Neuronal stem cell (in vitro differentiated cells): ENCODE measurements around the gene CA5B.

Experiments
- DNase-seq: peaks from one replicate; pipeline ENCODE4 v3.0.0-alpha.2; 2013; ENCODE audit warnings: low spot score
- H2AFZ ChIP-seq: one replicate; pipeline ENCODE4 v1.6.1; 2013; ENCODE audit warnings: mild to moderate bottlenecking, low read length, inconsistent platforms
- H2AK5ac ChIP-seq: 2 replicates; pipeline ENCODE4 v1.6.1; 2013; ENCODE audit warnings: low read depth, mild to moderate bottlenecking, inconsistent platforms, low read length, moderate library complexity, mixed read lengths
- H2BK120ac ChIP-seq: 2 replicates; pipeline ENCODE4 v1.6.1; 2013; ENCODE audit warnings: low read depth, mild to moderate bottlenecking, inconsistent platforms, low read length, moderate library complexity, mixed read lengths
- H2BK12ac ChIP-seq: one replicate; pipeline ENCODE4 v1.6.1; 2013; ENCODE audit warnings: low read length, inconsistent platforms
- H2BK15ac ChIP-seq: 2 replicates; pipeline ENCODE4 v1.6.1; 2013; ENCODE audit warnings: mild to moderate bottlenecking, low read length, inconsistent platforms, mixed read lengths
- H2BK5ac ChIP-seq: one replicate; pipeline ENCODE4 v1.6.1; 2013; ENCODE audit warnings: inconsistent platforms, mild to moderate bottlenecking, low read length, moderate library complexity
- H3K14ac ChIP-seq: one replicate; pipeline ENCODE4 v1.6.1; 2013; ENCODE audit warnings: low read length, inconsistent platforms
- H3K18ac ChIP-seq: 2 replicates; pipeline ENCODE4 v1.6.1; 2013; ENCODE audit warnings: low read length, inconsistent platforms
- H3K23ac ChIP-seq: 2 replicates; pipeline ENCODE4 v1.6.1; 2013; ENCODE audit warnings: low read depth, mild to moderate bottlenecking, mixed read lengths, low read length, inconsistent platforms; ENCODE audit not compliant: poor library complexity
- H3K27ac ChIP-seq: replicated peaks from 3 replicates; pipeline ENCODE4 v1.5.1; 2013; ENCODE audit warnings: low read length, inconsistent platforms
- H3K27me3 ChIP-seq, 3 experiments: 2 replicates each; pipeline ENCODE4 v1.6.1; 2013; ENCODE audit warnings: low read length in 3 of 3, mild to moderate bottlenecking in 2 of 3, inconsistent platforms in 1 of 3, low read depth in 1 of 3, mixed read lengths in 1 of 3, moderate library complexity in 1 of 3; ENCODE audit not compliant: control insufficient read depth in 3 of 3, insufficient read depth in 3 of 3
- H3K36me3 ChIP-seq, 2 donors: replicated peaks in 1 of 2; 2 replicates each; pipeline ENCODE4 v1.6.1; 2013; ENCODE audit warnings: low read length in 2 of 2; ENCODE audit not compliant: control insufficient read depth in 2 of 2, insufficient read depth in 2 of 2
- H3K4ac ChIP-seq: 2 replicates; pipeline ENCODE4 v1.6.1; 2013; ENCODE audit warnings: inconsistent platforms, mild to moderate bottlenecking, low read length, moderate library complexity
- H3K4me1 ChIP-seq, 2 donors: 1 replicate in 1 of 2; 2 replicates in 1 of 2; pipeline ENCODE4 v1.6.1; 2013; ENCODE audit warnings: low read length in 2 of 2, low read depth in 1 of 2; ENCODE audit not compliant: control insufficient read depth in 2 of 2, insufficient read depth in 1 of 2
- H3K4me2 ChIP-seq: one replicate; pipeline ENCODE4 v1.6.1; 2013; ENCODE audit warnings: mild to moderate bottlenecking, low read length, inconsistent platforms; ENCODE audit not compliant: insufficient read depth, poor library complexity, severe bottlenecking
- H3K4me3 ChIP-seq, 2 donors: 2 replicates each; pipeline ENCODE4 v1.5.1; 2013; ENCODE audit warnings: low read length in 2 of 2, mild to moderate bottlenecking in 2 of 2, inconsistent platforms in 1 of 2, moderate library complexity in 1 of 2
- H3K79me1 ChIP-seq: one replicate; pipeline ENCODE4 v1.6.1; 2013; ENCODE audit warnings: low read depth, mild to moderate bottlenecking, inconsistent platforms, low read length, moderate library complexity
- H3K9ac ChIP-seq: one replicate; pipeline ENCODE4 v1.6.1; 2013; ENCODE audit warnings: mild to moderate bottlenecking, low read depth, low read length, inconsistent platforms; ENCODE audit not compliant: poor library complexity
- H3K9me3 ChIP-seq, 2 donors: replicated peaks in 1 of 2; 2 replicates each; pipeline versions ENCODE3 to v1.6.1; 2013; ENCODE audit warnings: low read length in 2 of 2, mild to moderate bottlenecking in 2 of 2, inconsistent platforms in 1 of 2, low read depth in 1 of 2, mixed read lengths in 1 of 2, moderate library complexity in 1 of 2; ENCODE audit not compliant: control insufficient read depth in 2 of 2, insufficient read depth in 1 of 2
- H4K8ac ChIP-seq: one replicate; pipeline ENCODE4 v1.6.1; 2013; ENCODE audit warnings: low read depth, mild to moderate bottlenecking, inconsistent platforms, low read length, moderate library complexity
- H4K91ac ChIP-seq: one replicate; pipeline ENCODE4 v1.6.1; 2013; ENCODE audit warnings: low read length, low read depth, mild to moderate bottlenecking, inconsistent platforms; ENCODE audit not compliant: poor library complexity
- WGBS, 2 donors: extraction: QIAGEN DNeasy Blood & Tissue Kit; methylation state at CpG; one replicate each; pipeline ENCODE4 v1.1.7; 2013; ENCODE audit warnings: missing lambda C conversion rate in 2 of 2, mixed read lengths in 1 of 2; ENCODE audit not compliant: insufficient read length in 2 of 2, insufficient replicate concordance in 1 of 2; ENCODE audit errors: extremely low coverage in 2 of 2; 5-methylcytosine and 5-hydroxymethylcytosine counted together

Gene CA5B

DNA sequence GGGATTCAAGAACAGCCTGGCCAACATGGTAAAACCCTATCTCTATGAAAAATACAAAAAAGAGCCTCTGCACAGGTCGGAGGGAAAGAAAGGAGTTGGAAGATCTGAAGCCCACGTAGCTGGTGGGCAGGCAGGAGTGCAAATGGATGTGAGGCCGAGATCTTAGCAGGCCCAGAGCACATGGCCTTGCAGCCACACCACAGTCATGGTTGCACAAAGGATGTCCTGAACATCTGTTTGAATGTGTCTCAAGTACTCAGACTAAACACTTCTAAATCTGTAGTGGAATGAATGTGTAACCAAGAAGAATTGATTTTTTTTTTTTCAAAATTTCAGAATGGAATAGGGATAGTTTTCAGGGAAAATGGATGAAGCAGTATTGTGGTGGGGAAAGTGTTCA, 10.8 kb downstream of the CA5B start:
- Histone ChIP-seq H2AFZ (no peak overlapping the region), H2BK12ac (no peak overlapping the region), H2BK5ac (no peak overlapping the region), H2AK5ac (no peak overlapping the region), H4K8ac (no peak overlapping the region), H3K14ac (no peak overlapping the region), H3K4me1 (peaks cover 0 to 2% of the 10 kb centered on the region in 2 donors), H2BK120ac (no peak overlapping the region), H2BK15ac (no peak overlapping the region), H3K9ac (no peak overlapping the region), H3K36me3 (no peaks in the 10 kb centered on the region), H3K18ac (no peak overlapping the region), H3K4me3 (no peak overlapping the region), H4K91ac (no peak overlapping the region), H3K23ac (no peak overlapping the region), H3K4me2 (no peak overlapping the region), H3K27ac (no peak overlapping the region), H3K4ac (no peak overlapping the region), H3K79me1 (no peaks in the 10 kb centered on the region), H3K27me3 (peaks cover 0 to 5% (median 0%) of the 10 kb centered on the region in 3 experiments), H3K9me3 (no peaks in the 10 kb centered on the region)
- no peak for DNase-seq
- WGBS, 2 donors: no CpG with 5 or more reads among the region's 3 CpGs

DNA sequence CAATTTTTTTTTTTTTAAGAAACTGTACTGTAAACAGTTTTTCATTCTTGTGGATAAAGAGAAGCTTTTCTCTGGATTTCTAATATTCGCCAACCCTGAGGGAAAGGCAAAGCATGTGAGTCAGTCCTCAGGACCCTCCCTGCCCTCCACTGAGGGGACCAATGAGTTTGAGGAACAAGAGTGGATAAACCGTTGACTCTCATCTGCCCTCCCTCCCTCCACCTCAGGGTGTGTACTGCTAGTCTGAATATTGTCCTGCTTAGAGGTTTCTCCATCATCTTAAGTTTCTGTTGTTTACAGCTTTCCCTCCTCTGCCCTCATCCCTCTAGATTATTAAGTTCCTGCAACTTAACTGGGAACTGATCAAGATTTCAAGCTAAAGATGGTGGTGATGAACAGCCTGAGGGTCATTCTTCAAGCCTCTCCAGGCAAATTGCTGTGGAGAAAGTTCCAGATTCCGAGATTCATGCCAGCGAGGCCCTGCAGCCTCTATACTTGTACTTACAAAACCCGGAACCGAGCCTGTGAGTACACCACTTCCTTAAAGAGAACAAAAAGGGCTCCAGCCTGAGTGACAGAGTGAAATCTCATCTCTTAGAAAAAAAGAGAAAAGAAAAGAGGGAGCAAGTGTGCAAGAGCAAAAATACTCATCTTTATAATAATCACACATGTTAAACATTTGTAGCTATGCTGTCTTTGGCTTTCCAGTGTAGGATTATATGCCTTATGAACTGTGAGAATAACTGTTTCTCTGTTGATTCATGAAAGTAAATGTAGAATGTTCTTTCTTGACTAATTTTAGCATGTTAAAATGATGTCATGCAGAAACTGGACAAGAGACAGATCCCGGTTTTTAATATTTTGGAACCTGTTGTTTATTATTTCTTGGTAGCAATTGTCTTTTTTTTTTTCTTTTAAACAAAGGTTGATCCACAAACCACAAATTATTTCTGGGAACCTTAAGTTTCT, 11.9 kb downstream of the CA5B start:
- H3K27ac ChIP-seq: no peak overlapping the region
- no CpG with 5 or more reads among the region's 7 CpGs for WGBS, 2 donors
- H3K27me3 ChIP-seq: peaks cover 0 to 5% (median 0%) of the 10 kb centered on the region in 3 experiments

DNA sequence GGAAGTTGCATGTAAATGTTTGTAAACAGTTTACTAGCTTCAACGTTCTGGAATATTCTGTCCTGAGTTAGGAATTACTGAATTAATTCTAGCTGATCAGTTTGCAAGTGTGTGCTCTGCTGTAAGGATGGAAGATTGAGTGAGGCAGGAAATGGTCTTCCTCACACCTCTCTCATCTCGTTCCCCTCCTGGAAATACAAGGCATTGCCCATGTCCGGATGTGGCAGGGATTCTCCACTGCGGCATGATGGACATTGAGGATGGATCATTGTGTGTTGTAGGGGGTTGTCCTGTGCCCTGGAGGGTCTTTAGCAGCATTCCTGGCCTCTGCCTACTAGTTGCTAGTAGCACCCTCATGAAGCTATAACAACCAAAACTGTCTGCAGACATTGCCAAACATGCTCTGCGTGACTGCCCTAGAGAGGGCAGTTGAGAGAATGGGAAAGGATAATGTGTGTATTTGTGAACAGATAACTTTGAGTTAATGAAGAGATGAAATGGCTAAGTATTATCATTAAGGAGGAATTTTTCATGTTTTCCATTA, 12.6 kb downstream of the CA5B start:
- Histone ChIP-seq H3K14ac (no peak overlapping the region), H4K8ac (no peak overlapping the region), H3K79me1 (no peaks in the 10 kb centered on the region), H4K91ac (no peak overlapping the region), H2BK12ac (no peak overlapping the region), H3K4me3 (no peak overlapping the region), H3K23ac (no peak overlapping the region), H3K9ac (no peak overlapping the region), H3K18ac (no peak overlapping the region), H2BK15ac (no peak overlapping the region), H3K4me2 (no peak overlapping the region), H3K4ac (no peak overlapping the region), H2AFZ (no peak overlapping the region), H3K36me3 (no peaks in the 10 kb centered on the region), H2BK5ac (no peak overlapping the region), H3K27ac (no peak overlapping the region), H2AK5ac (no peak overlapping the region), H3K4me1 (peaks cover 0 to 2% of the 10 kb centered on the region in 2 donors), H3K9me3 (no peaks in the 10 kb centered on the region), H3K27me3 (peaks cover 0 to 5% (median 0%) of the 10 kb centered on the region in 3 experiments), H2BK120ac (no peak overlapping the region)
- no peak for DNase-seq
- WGBS, 2 donors: no CpG with 5 or more reads among the region's 5 CpGs

More for the DNA sequence above, 11.9 kb downstream of the CA5B start:
- DNase-seq: no peak
- no peaks in the 10 kb centered on the region for H3K79me1 ChIP-seq
- no peak overlapping the region for H3K23ac ChIP-seq
- no peak overlapping the region for H3K18ac ChIP-seq
- no peaks in the 10 kb centered on the region for H3K9me3 ChIP-seq
- H2BK5ac ChIP-seq: no peak overlapping the region
- no peak overlapping the region for H3K9ac ChIP-seq
- H2BK12ac ChIP-seq: no peak overlapping the region
- no peak overlapping the region for H3K4ac ChIP-seq
- no peak overlapping the region for H4K91ac ChIP-seq
- no peak overlapping the region for H3K4me3 ChIP-seq
- peaks cover 0 to 2% of the 10 kb centered on the region in 2 donors for H3K4me1 ChIP-seq
- H2BK15ac ChIP-seq: no peak overlapping the region
- H3K36me3 ChIP-seq: no peaks in the 10 kb centered on the region
- H3K4me2 ChIP-seq: no peak overlapping the region
- H2AFZ ChIP-seq: no peak overlapping the region
- no peak overlapping the region for H4K8ac ChIP-seq
- no peak overlapping the region for H2BK120ac ChIP-seq
- H2AK5ac ChIP-seq: no peak overlapping the region
- no peak overlapping the region for H3K14ac ChIP-seq

DNA sequence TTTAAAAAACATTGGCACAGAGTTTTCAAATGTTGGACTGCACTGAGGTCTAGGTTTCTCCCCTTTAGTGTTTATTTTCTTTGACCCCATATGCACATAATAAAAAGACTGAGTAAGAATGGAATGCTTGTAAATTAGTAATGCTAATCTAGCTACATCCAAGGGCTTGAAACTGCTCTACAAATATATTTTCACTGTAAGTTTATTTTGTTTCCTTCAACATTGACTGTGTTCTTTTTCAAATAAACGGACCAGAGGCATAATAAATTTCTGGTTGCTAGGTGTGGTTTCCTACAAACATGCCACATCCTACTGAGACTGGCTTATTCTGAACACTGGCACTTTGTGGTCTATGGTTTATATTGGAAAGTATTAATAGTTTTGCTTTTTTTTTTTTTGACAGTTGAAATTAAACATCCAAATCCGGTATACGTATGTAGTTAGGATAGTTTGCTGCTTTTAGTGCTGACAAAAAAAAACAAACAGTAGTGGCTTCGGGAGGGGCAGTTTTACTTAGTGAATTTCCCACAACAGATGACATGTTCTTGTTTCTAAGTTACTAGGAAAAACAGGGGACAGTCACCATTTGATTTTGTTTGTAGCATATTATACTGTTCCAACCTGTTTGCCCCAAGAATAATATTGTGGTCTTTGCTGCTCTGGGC, 13.2 kb downstream of the CA5B start:
- H3K23ac ChIP-seq: no peak overlapping the region
- no peaks in the 10 kb centered on the region for H3K9me3 ChIP-seq
- no CpG with 5 or more reads among the region's 4 CpGs for WGBS, 2 donors
- no peak overlapping the region for H3K9ac ChIP-seq
- H3K27ac ChIP-seq: no peak overlapping the region
- H2BK15ac ChIP-seq: no peak overlapping the region
- H2BK5ac ChIP-seq: no peak overlapping the region
- no peak overlapping the region for H3K14ac ChIP-seq
- no peak overlapping the region for H4K8ac ChIP-seq
- H2BK120ac ChIP-seq: no peak overlapping the region
- H2BK12ac ChIP-seq: no peak overlapping the region
- no peak overlapping the region for H2AFZ ChIP-seq
- H3K36me3 ChIP-seq: no peaks in the 10 kb centered on the region
- H3K4me3 ChIP-seq: no peak overlapping the region
- no peak overlapping the region for H3K4ac ChIP-seq
- no peak overlapping the region for H2AK5ac ChIP-seq
- no peak overlapping the region for H4K91ac ChIP-seq
- peaks cover 0 to 5% (median 0%) of the 10 kb centered on the region in 3 experiments for H3K27me3 ChIP-seq
- H3K79me1 ChIP-seq: no peaks in the 10 kb centered on the region
- DNase-seq: no peak
- H3K18ac ChIP-seq: no peak overlapping the region
- no peak overlapping the region for H3K4me2 ChIP-seq
- peaks cover 0 to 2% of the 10 kb centered on the region in 2 donors for H3K4me1 ChIP-seq
